IPS-15b (cell line): Measurements from ENCODE around the gene KCNJ18.
"Not testable (repeated sequence)": the region's sequence is repeated elsewhere in the genome, so short reads cannot be mapped to it uniquely, and the experiment has no call there.

ENCODE experiments used
- H3K27me3 ChIP-seq: one replicate; pipeline ENCODE4 v1.6.1; 2013; ENCODE audit warnings: low read length; ENCODE audit not compliant: control insufficient read depth, insufficient read depth
- H3K36me3 ChIP-seq: one replicate; pipeline ENCODE4 v1.6.1; 2013; ENCODE audit warnings: low read length; ENCODE audit not compliant: control insufficient read depth, insufficient read depth
- H3K4me1 ChIP-seq: one replicate; pipeline ENCODE4 v1.6.1; 2013; ENCODE audit warnings: mild to moderate bottlenecking, low read length; ENCODE audit not compliant: control insufficient read depth, insufficient read depth
- H3K4me3 ChIP-seq: one replicate; pipeline ENCODE4 v1.5.1; 2013; ENCODE audit warnings: low read depth, low read length
- H3K9ac ChIP-seq: one replicate; pipeline ENCODE4 v1.6.1; 2013; ENCODE audit warnings: low read depth, mild to moderate bottlenecking, low read length
- H3K9me3 ChIP-seq: one replicate; pipeline ENCODE4 v1.6.1; 2013; ENCODE audit warnings: mild to moderate bottlenecking, low read length; ENCODE audit not compliant: control insufficient read depth, insufficient read depth

KCNJ18 gene

GRCh38 chr17:21711182-21711581, 18.9 kb downstream of the KCNJ18 start:
- Histone ChIP-seq H3K4me3 (no peak overlapping the region), H3K9ac (no peak overlapping the region), H3K27me3 (no peaks in the 10 kb centered on the region), H3K4me1 (no peaks in the 10 kb centered on the region), H3K9me3 (peaks cover 4% of the 10 kb centered on the region), H3K36me3 (no peaks in the 10 kb centered on the region)

- H3K36me3 ChIP-seq, H3K9ac ChIP-seq, H3K27me3 ChIP-seq, H3K9me3 ChIP-seq, H3K4me3 ChIP-seq, H3K4me1 ChIP-seq: not testable (repeated sequence)
Measured at GRCh38 chr17:21713020-21713419, 20.7 kb downstream of the KCNJ18 start.

GRCh38 chr17:21713631-21714030, 21.3 kb downstream of the KCNJ18 start:
- H3K4me3 ChIP-seq, H3K36me3 ChIP-seq, H3K9me3 ChIP-seq, H3K27me3 ChIP-seq, H3K4me1 ChIP-seq, H3K9ac ChIP-seq: not testable (repeated sequence)

GRCh38 chr17:21714676-21715075, 22.4 kb downstream of the KCNJ18 start:
- H3K9ac ChIP-seq, H3K4me1 ChIP-seq, H3K9me3 ChIP-seq, H3K36me3 ChIP-seq, H3K4me3 ChIP-seq, H3K27me3 ChIP-seq: not testable (repeated sequence)

GRCh38 chr17:21715877-21716276, 23.6 kb downstream of the KCNJ18 start:
- H3K27me3 ChIP-seq, H3K9me3 ChIP-seq, H3K9ac ChIP-seq, H3K4me3 ChIP-seq, H3K36me3 ChIP-seq, H3K4me1 ChIP-seq: not testable (repeated sequence)

- H3K36me3 ChIP-seq, H3K4me3 ChIP-seq, H3K9ac ChIP-seq, H3K9me3 ChIP-seq, H3K4me1 ChIP-seq, H3K27me3 ChIP-seq: not testable (repeated sequence)
Measured at GRCh38 chr17:21718971-21719370, 26.6 kb downstream of the KCNJ18 start.

- H3K4me1 ChIP-seq, H3K27me3 ChIP-seq, H3K4me3 ChIP-seq, H3K9me3 ChIP-seq, H3K9ac ChIP-seq, H3K36me3 ChIP-seq: not testable (repeated sequence)
Measured at GRCh38 chr17:21719511-21720226, 27.3 kb downstream of the KCNJ18 start.

GRCh38 chr17:21720566-21720965, 28.2 kb downstream of the KCNJ18 start:
- H3K4me1 ChIP-seq, H3K9me3 ChIP-seq, H3K27me3 ChIP-seq, H3K36me3 ChIP-seq, H3K9ac ChIP-seq, H3K4me3 ChIP-seq: not testable (repeated sequence)

- not testable (repeated sequence) for H3K36me3 ChIP-seq, H3K4me3 ChIP-seq, H3K9me3 ChIP-seq, H3K9ac ChIP-seq, H3K27me3 ChIP-seq, H3K4me1 ChIP-seq
Measured at GRCh38 chr17:21722268-21722667, 29.9 kb downstream of the KCNJ18 start.

- not testable (repeated sequence) for H3K4me3 ChIP-seq, H3K4me1 ChIP-seq, H3K36me3 ChIP-seq, H3K9ac ChIP-seq, H3K27me3 ChIP-seq, H3K9me3 ChIP-seq
Measured at GRCh38 chr17:21724216-21725006, 32.1 kb downstream of the KCNJ18 start.

- H3K36me3 ChIP-seq, H3K4me1 ChIP-seq, H3K9me3 ChIP-seq, H3K27me3 ChIP-seq, H3K4me3 ChIP-seq, H3K9ac ChIP-seq: not testable (repeated sequence)
Measured at GRCh38 chr17:21731076-21731475, 38.8 kb downstream of the KCNJ18 start.

- not testable (repeated sequence) for H3K27me3 ChIP-seq, H3K4me1 ChIP-seq, H3K9ac ChIP-seq, H3K36me3 ChIP-seq, H3K9me3 ChIP-seq, H3K4me3 ChIP-seq
Measured at GRCh38 chr17:21733931-21734330, 41.6 kb downstream of the KCNJ18 start.
